Epithelial cell of proximal tubule (primary cell): Measurements from ENCODE around the gene CISH. TPM values are rescaled to one million over a fixed set of nuclear protein-coding genes. Genes with fewer than 3 reads are reported as not detected.

Experiments used
- DNase-seq: peaks from one replicate; pipeline ENCODE4 v3.0.0-alpha.2; 2011; ENCODE audit warnings: low read depth
- H3K4me3 ChIP-seq: 2 replicates; pipeline ENCODE4 v1.5.1; 2011; ENCODE audit warnings: low read depth, mild to moderate bottlenecking, low read length
- CTCF ChIP-seq: conservative IDR thresholded peaks from 2 replicates; pipeline ENCODE4 v1.5.1; 2012; ENCODE audit warnings: low read depth, mild to moderate bottlenecking, low read length
- total RNA-seq: library from RNA; depleted of rRNA; stranded (reverse); fragments of >200 nt; gene quantifications from 2 replicates; pipeline ENCODE4 v1.2.3, GENCODE V29; 2015

The CISH gene
- total RNA-seq, 1 donor from 2014 or later: 1.8 TPM

GRCh38 chr3:50574444-50574831, 37.1 kb downstream of the CISH start:
- TF ChIP-seq CTCF: no peak
- H3K4me3 ChIP-seq: no peak overlapping the region
- no peak for DNase-seq

DNA sequence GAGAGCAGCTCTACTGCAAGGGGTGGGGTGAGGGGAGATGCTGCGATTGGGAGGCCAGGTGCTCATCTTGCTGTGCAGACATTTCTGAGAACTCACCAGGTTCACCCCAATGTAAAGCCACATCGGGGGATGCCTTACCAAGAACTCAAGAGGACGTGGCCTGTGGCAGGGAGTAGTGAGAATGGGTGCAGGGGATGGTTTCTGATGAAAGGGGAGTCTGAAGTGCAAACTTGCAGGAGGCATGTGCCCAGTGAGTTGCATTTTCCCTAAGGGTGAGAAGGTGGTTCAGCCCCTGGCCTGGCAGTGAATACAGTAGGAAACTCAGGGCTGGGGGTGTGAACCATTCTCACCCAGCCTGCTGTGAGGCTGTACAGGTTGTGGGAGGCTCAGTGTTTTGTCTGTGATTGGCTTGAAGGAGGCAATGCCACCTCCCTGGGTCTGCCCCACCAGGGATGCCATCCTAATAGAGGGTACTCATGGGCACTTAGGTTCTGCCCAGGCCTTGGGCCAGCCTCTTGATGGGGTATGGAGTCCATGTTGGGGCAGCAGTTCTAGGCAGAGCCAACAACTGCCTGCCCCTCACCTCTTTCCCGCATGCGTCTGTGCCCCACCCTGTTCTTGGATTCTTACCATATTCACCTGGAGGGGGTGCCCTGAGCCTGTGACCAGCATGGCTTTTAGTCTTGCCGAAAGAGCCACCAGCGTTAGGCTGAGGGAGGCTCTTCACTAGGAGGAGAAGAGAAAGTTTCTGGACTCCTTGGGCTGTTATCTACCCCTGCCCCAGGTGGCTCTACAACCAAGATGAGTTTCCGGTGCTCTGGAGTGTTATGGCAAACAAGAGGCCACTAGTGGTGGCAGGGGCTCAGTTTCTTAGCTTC, 37.8 kb downstream of the CISH start:
- no peak for TF ChIP-seq CTCF
- DNase-seq: no peak
- no peak overlapping the region for H3K4me3 ChIP-seq

DNA sequence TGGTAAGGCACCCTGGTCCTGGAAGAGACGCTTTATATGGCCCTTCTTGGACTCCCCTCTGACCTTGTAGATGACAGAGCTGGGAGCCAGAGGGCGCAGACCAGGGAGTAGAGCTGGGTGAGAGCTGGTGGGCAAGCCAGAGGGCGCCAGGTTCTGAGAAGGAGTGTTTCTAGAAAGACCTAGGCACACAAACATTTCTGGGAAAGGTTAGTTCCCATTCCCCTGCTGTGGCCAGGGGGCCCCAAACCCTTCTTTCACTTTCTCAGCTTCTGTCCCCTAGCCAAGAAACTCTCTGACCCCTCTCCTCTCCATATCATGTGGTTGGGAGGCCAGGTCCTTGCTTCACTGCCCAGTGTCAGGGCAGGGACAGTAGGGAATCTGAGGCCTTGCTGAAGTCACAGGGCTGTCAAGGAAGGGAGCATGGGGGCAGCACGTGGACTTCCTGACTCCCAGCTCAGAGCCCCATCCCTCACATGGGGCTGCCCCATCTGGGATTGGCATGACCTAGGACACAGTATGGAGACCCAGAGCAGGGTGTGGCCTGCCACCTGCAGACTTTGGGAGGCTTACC, 38.7 kb downstream of the CISH start:
- DNase-seq: no peak
- no peak for TF ChIP-seq CTCF
- H3K4me3 ChIP-seq: no peak overlapping the region

GRCh38 chr3:50572158-50572557, 39.4 kb downstream of the CISH start:
- no peak overlapping the region for H3K4me3 ChIP-seq
- DNase-seq: no peak
- TF ChIP-seq CTCF: peak; percentile 93

- no peak for DNase-seq
- no peak overlapping the region for H3K4me3 ChIP-seq
- TF ChIP-seq CTCF: no peak
Observed at GRCh38 chr3:50571486-50571885, 40.1 kb downstream of the CISH start.

- no peak for TF ChIP-seq CTCF
- peak overlapping the region; percentile 99 for H3K4me3 ChIP-seq
- no peak for DNase-seq
Observed at GRCh38 chr3:50570508-50571279, 40.9 kb downstream of the CISH start.
